Tibial artery (tissue), 4 donors: ENCODE results near the gene GRIK4.

ENCODE experiments used
- DNase-seq, 2 donors: peaks; one replicate each; pipeline ENCODE4 v3.0.0-alpha.2; 2019
- H3K27ac ChIP-seq, 2 donors: fragments of 200-600 bp; sonication (generic) in 1 of 2; 1 replicate in 1 of 2; 2 replicates in 1 of 2; pipeline ENCODE4 v1.5.1; 2018 to 2019; ENCODE audit warnings: mild to moderate bottlenecking in 1 of 2
- H3K27me3 ChIP-seq, 2 donors: fragments of 200-600 bp; sonication (generic) in 1 of 2; one replicate each; pipeline versions ENCODE4 v1.5.1 to v1.6.0; 2016 to 2019
- H3K36me3 ChIP-seq, 3 donors: fragments of 200-600 bp; sonication (generic) in 2 of 3; one replicate each; pipeline ENCODE4 v1.5.1; 2016 to 2019; ENCODE audit warnings: mild to moderate bottlenecking in 2 of 3
- H3K4me1 ChIP-seq, 4 donors: fragments of 200-600 bp; sonication (generic) in 2 of 4; 1 replicate in 3 of 4; 2 replicates in 1 of 4; pipeline ENCODE4 v1.5.1; 2016 to 2019
- H3K4me3 ChIP-seq, 2 donors: fragments of 200-600 bp; sonication (generic) in 1 of 2; 1 replicate in 1 of 2; 2 replicates in 1 of 2; pipeline ENCODE4 v1.5.1; 2018 to 2019; ENCODE audit warnings: mild to moderate bottlenecking in 2 of 2
- H3K9me3 ChIP-seq, 3 donors: fragments of 200-600 bp; sonication (generic) in 1 of 3; one replicate each; pipeline ENCODE4 v1.5.1; 2016 to 2019
- CTCF ChIP-seq, 2 experiments: fragments of 200-600 bp in 1 of 2; fragments of 450-650 bp in 1 of 2; IDR thresholded peaks; one replicate each; pipeline ENCODE4 v1.5.1; 2017 to 2019; ENCODE audit warnings: antibody characterized with exemption in 2 of 2, mild to moderate bottlenecking in 1 of 2, moderate library complexity in 1 of 2
- intact Hi-C: fragments of 100-400 bp; cut with DNase I; formaldehyde crosslinking; loops from one replicate; pipeline ENCODE4 v1.15.0; 2023; ENCODE audit warnings: low total_unique reads

Gene GRIK4

GRCh38 chr11:120681434-120682331 lies 170.1 kb downstream of the GRIK4 start:
- no peaks in the 10 kb centered on the region for H3K36me3 ChIP-seq
- TF ChIP-seq CTCF (IDR thresholded peaks at IDR 0.05) = no peak
- DNase-seq = no peak
- no peak overlapping the region for H3K4me3 ChIP-seq
- H3K9me3 ChIP-seq = no peaks in the 10 kb centered on the region
- H3K27me3 ChIP-seq = peaks cover 0 to 36% of the 10 kb centered on the region in 2 donors
- H3K4me1 ChIP-seq = no peaks in the 10 kb centered on the region
- intact Hi-C loops = loop anchor here (5.0 kb wide), 1 partner anchor 169 kb away; the partner anchor contains the start of gene GRIK4
- H3K27ac ChIP-seq = no peak overlapping the region

GRCh38 chr11:120682332-120682649 lies 170.7 kb downstream of the GRIK4 start:
- H3K36me3 ChIP-seq = no peaks in the 10 kb centered on the region
- peaks cover 0 to 36% of the 10 kb centered on the region in 2 donors for H3K27me3 ChIP-seq
- no peaks in the 10 kb centered on the region for H3K9me3 ChIP-seq
- H3K4me1 ChIP-seq = no peaks in the 10 kb centered on the region
- no peak overlapping the region for H3K27ac ChIP-seq
- intact Hi-C loops = loop anchor here (5.0 kb wide), 1 partner anchor 170 kb away; the partner anchor contains the start of gene GRIK4
- no peak for TF ChIP-seq CTCF (IDR thresholded peaks at IDR 0.05)
- H3K4me3 ChIP-seq = no peak overlapping the region
- no peak for DNase-seq

GRCh38 chr11:120682866-120683265 lies 171.3 kb downstream of the GRIK4 start:
- Histone ChIP-seq H3K27me3 (peaks cover 0 to 35% of the 10 kb centered on the region in 2 donors), H3K27ac (no peak overlapping the region), H3K36me3 (no peaks in the 10 kb centered on the region), H3K4me3 (no peak overlapping the region), H3K4me1 (no peaks in the 10 kb centered on the region), H3K9me3 (no peaks in the 10 kb centered on the region)
- no peak for DNase-seq
- TF ChIP-seq CTCF (IDR thresholded peaks at IDR 0.05) = no peak
- intact Hi-C loops = loop anchor here (5.0 kb wide), 1 partner anchor 171 kb away; the partner anchor contains the start of gene GRIK4

GRCh38 chr11:120686516-120686915 lies 175.0 kb downstream of the GRIK4 start:
- peaks cover 0 to 32% of the 10 kb centered on the region in 2 donors for H3K27me3 ChIP-seq

GRCh38 chr11:120688163-120688562 lies 176.6 kb downstream of the GRIK4 start:
- no peaks in the 10 kb centered on the region for H3K4me1 ChIP-seq
- TF ChIP-seq CTCF (IDR thresholded peaks at IDR 0.05) = no peak
- H3K4me3 ChIP-seq = no peak overlapping the region
- intact Hi-C loops = loop anchor here (5.0 kb wide), 1 partner anchor 166 kb away; no protein-coding TSS in a partner anchor
- H3K27me3 ChIP-seq = peaks cover 0 to 39% of the 10 kb centered on the region in 2 donors
- no peak for DNase-seq
- no peak overlapping the region for H3K27ac ChIP-seq
- H3K9me3 ChIP-seq = no peaks in the 10 kb centered on the region
- no peaks in the 10 kb centered on the region for H3K36me3 ChIP-seq

More at GRCh38 chr11:120686516-120686915, 175.0 kb downstream of the GRIK4 start:
- intact Hi-C loops = loop anchor here (5.0 kb wide), 1 partner anchor 164 kb away; no protein-coding TSS in a partner anchor
- H3K4me3 ChIP-seq = no peak overlapping the region
- H3K27ac ChIP-seq = no peak overlapping the region
- TF ChIP-seq CTCF (IDR thresholded peaks at IDR 0.05) = no peak
- no peak for DNase-seq
- no peaks in the 10 kb centered on the region for H3K36me3 ChIP-seq
- H3K9me3 ChIP-seq = no peaks in the 10 kb centered on the region
- no peaks in the 10 kb centered on the region for H3K4me1 ChIP-seq
